Pulmonary artery endothelial cell (primary cell): ENCODE measurements around the gene KRTAP4-4. TPM values are rescaled to one million over a fixed set of nuclear protein-coding genes. Genes with fewer than 3 reads are reported as not detected.
"Not testable (repeated sequence)": the region's sequence is repeated elsewhere in the genome, so short reads cannot be mapped to it uniquely, and the experiment has no call there.

ENCODE experiments used
- DNase-seq: peaks from one replicate; pipeline ENCODE4 v3.0.0-alpha.2; 2011; ENCODE audit warnings: low read depth, low spot score
- total RNA-seq: library from RNA; depleted of rRNA; stranded (reverse); fragments of >200 nt; gene quantifications from 2 replicates; pipeline ENCODE4 v1.2.3, GENCODE V29; 2014

The KRTAP4-4 gene
- not detected in 2 replicates for total RNA-seq

DNA sequence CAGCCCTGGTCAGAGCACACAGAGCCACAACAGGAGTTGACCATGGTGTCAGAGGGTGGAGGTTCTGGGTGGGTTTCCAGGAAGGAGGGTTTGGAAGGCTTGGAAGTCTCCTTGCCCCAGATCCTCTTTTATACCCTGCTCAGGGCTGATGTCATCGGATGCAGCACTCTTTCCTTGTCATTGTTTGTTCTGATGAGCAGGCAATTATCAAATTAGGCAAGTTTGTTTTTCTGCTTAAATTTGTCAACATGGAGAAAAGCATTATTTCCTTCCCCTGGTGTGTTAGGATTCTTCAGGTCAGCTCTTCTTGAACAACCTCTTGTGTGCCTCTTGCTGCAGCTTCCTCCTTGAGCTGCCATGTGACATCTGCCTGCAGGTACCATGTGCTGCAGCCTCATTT is at the start of gene KRTAP4-4:
KRTAP4-4 (minus strand) TSS at position 101 of the 400 bp plus-strand sequence; CDS start at position 44, 57 bp downstream.
- no peak for DNase-seq

DNA sequence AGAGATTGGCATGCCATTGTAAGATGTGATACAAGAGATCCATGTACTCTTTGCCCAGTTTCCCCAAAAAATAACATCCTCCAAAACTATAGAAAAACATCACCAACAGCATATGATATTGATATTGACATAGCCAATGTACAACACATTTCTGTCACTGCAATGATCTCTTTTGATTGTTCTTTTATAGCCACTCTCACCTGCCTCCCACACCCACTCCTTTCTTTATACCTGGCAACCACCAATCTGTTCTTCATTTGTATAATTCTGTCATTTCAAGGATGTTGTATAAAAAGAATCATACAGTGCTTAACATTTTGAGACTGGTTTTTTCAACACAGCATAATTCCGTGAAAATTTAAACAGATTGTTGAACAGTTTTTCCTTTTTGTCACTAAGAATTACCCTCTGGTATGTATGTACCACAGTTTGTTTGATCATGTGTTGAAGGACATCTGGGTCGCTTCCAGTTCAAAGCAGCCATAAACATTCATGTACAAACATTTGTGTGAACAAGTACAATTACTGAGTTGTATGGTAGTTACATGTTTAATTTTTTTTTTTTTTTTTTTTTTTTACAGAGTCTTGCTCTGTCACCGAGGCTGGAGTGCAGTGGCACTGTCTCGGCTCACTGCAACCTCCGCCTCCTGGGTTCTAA is 39.0 kb upstream of the KRTAP4-4 start:
- DNase-seq: no peak

DNA sequence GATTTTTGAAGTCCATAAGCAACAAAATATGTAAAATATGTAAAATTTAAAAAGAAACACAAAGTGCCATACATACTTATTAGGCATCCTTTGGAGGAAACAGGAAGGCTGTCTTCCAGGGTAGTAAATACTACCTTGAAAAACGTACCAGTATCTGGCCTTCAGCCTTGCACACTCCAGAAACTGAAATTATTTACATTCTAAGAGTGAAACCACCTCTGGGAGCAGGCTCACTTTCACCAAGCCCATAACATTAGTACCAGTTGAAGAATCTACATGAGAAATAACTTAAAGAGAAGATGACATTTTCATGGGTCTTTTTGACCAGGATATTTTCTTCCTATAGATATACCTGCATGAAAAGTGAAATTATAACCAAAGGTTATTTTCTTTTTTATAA is 35.5 kb upstream of the KRTAP4-4 start:
- no peak for DNase-seq

GRCh38 chr17:41190328-41190727 is 29.8 kb upstream of the KRTAP4-4 start:
- DNase-seq: no peak

DNA sequence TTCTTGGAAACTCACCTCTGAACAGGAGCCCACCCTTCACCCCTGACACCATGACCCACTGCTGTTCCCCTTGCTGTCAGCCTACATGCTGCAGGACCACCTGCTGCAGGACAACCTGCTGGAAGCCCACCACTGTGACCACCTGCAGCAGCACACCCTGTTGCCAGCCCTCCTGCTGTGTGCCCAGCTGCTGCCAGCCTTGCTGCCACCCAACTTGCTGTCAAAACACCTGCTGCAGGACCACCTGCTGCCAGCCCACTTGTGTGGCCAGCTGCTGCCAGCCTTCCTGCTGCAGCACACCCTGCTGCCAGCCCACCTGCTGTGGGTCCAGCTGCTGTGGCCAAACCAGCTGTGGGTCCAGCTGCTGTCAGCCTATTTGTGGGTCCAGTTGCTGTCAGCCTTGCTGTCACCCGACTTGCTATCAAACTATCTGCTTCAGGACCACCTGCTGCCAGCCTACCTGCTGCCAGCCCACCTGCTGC is 29.3 kb upstream of the KRTAP4-4 start, which contains the start of gene KRTAP9-1:
KRTAP9-1 (plus strand) TSS at position 51 of the 482 bp plus-strand sequence; CDS start at position 51, 0 bp downstream.
- not testable (repeated sequence) for DNase-seq

GRCh38 chr17:41186872-41187271 is 26.3 kb upstream of the KRTAP4-4 start:
- no peak for DNase-seq

DNA sequence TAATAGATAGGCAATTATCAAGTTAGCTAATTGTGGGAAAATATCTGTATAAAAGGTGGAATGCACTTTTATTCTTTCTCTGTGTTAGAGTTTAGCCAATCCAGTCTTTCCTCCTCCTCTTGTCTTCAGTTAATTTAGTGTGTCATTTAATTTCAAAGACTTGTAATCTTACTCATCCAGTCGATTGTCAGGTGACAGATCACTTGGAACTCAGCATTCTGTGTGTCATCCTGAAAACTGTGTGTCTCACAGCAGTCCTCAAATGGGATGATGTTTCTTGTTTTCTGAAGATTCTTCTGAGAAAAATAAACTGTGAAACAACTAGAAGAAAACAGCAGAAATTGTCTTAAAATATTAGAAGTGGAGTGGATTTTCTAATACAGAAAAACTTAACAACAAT is 24.5 kb upstream of the KRTAP4-4 start:
- DNase-seq: no peak

DNA sequence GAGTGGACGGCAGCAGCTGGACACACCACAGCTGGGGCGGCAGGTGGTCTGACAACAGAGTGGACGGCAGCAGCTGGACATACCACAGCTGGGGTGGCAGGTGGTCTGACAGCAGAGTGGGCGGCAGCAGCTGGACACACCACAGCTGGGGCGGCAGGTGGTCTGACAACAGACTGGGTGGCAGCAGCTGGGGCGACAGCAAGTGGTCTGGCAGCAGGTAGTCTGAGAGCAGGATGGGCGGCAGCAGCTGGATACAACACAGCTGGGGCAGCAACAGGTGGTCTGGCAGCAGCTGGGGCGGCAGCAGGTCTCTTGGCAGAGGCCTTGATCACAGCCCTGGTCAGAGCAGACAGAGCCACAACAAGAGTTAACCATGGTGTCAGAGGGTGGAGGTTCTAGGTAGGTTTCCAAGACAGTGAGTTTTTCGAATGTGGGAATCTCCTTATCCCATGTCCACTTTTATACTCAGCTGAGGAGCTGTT is 24.0 kb upstream of the KRTAP4-4 start, which contains the start of gene KRTAP4-1:
KRTAP4-1 (minus strand) TSS at position 432 of the 482 bp plus-strand sequence; CDS start at position 375, 57 bp downstream.
- DNase-seq: no peak

- no peak for DNase-seq
These were observed 18.5 kb upstream of the KRTAP4-4 start for GRCh38 chr17:41178843-41179616.

DNA sequence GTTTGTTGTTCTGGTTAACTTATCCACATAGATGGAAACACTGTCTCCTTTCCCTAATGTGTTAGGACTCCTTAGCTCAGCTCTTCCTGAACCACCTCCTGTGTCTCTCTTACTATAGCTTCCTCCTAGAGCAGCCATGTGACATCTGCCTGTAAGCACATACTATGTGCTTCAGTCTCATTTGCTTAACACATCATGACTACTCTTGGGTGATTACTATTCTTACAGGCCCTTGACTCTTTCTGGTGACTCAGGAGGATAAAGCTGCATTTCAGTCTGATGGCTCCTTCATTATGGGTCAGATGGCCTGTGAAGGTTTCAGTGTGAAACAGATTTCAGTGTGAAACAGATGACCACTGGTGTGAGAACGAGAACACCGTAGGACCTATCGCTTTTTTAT is 17.8 kb upstream of the KRTAP4-4 start:
- no peak for DNase-seq

- no peak for DNase-seq
These were observed 17.3 kb upstream of the KRTAP4-4 start, which contains the start of gene KRTAP4-2 for GRCh38 chr17:41177727-41178271. Gene KRTAP4-2 (minus strand): TSS chr17:41178221. CDS start chr17:41178164, 57 bp downstream.

DNA sequence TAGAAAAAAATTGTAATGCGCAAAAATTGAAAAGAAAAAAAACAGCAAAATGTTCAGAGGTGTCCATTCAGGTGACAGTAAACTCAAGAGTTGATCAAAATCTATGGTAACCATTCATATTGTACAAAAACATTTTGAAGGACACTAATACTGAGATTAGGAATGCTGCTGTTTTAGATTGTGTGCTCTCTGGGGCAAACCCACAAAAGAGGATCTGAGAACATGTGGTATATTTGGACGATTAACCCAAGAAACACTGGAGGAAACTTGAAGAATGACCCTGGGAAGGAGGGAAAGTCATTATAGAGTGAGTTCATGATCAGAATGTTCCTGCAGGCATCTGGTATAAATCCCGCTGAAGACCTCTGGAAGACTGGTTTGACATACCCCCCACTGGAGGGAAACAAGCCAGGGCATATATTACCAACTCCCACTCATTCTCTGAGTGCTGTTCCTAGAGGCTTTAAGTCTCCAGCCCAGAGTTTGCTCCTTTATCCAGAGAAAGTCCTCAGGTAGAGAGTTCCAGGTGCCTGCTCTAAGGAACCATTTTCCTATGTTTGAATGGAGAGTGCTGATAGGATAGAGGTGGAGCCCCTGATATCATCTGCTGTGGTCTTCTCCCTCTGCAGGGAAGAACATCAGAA is 16.3 kb upstream of the KRTAP4-4 start:
- no peak for DNase-seq

DNA sequence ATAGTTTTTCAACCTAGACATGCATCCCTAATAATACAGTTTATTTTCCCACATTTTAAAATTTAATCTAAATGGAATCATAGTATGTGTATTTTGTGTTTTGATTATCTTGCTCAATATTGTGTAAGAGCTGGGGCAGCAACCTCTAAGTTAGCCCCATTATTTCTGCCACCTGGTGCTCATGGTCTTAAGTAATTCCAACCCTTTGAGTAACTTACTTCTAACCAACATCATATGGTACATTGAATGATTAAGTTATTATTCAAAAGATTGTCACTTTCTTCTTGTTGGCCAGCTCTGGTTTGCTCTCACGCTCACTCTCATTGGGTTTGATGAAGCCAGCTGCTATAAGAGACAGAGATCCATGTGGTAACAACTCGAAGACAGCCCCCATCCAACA is 11.3 kb upstream of the KRTAP4-4 start:
- no peak for DNase-seq

GRCh38 chr17:41168121-41168520 is 7.6 kb upstream of the KRTAP4-4 start, which contains the start of gene KRTAP4-3:
Gene KRTAP4-3 (minus strand): TSS chr17:41168221. CDS start chr17:41168172, 49 bp downstream.
- no peak for DNase-seq

GRCh38 chr17:41167561-41167960 is 7.0 kb upstream of the KRTAP4-4 start:
- DNase-seq: no peak

- no peak for DNase-seq
These were observed 3.3 kb upstream of the KRTAP4-4 start for GRCh38 chr17:41163828-41164227.

DNA sequence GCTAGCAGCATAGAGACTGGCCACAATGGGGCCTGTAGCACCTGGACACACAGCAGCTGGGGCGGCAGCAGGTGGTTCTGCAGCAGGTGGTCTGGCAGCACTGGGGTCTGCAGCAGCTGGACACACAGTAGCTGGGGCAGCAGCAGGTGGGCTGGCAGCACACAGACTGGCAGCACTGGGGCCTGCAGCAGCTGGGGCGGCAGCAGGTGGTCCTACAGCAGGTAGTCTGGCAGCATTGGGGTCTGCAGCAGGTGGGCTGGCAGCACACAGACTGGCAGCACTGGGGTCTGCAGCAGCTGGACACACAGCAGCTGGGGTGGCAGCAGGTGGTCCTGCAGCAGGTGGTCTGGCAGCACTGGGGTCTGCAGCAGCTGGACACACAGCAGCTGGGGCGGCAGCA is 358 bp downstream of the KRTAP4-4 start:
- DNase-seq: not testable (repeated sequence)

DNA sequence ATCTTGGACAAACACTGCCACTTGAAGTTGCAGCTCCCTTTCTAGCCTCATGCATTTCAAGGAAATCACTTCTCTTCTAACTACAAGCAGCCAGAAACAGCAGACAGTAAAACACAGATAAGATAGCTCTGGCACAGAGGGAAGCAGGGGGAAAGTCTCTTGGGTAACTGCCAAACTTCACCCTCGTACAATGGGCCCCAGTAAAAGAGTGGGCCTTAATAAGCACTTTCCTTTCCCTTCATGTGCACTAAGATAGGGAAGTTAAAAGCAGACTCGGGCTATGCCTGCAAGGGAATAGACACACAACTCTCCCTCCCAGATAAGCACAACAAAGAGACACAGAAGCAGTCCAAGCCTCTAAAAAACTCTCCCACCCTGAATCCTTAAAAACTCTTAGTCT is 6.7 kb downstream of the KRTAP4-4 start:
- DNase-seq: no peak

DNA sequence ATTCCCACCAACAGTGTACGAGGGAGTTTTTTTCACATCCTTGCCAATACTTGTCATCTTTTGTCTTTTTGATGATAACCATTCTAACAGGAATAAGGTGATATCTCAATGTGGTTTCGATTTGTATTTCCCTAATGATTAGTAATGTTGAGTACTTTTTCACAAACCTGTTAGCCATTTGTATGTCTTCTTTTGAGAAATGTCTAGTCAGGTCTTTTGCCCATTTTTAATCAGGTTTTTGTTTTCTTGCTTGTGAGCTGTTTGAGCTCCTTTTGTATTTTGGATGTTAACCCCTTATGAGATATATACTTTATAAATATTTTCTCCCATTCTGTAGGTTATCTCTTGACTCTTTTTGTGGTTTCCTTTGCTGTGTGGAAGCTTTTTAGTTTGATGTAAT is 9.0 kb downstream of the KRTAP4-4 start:
- DNase-seq: no peak

DNA sequence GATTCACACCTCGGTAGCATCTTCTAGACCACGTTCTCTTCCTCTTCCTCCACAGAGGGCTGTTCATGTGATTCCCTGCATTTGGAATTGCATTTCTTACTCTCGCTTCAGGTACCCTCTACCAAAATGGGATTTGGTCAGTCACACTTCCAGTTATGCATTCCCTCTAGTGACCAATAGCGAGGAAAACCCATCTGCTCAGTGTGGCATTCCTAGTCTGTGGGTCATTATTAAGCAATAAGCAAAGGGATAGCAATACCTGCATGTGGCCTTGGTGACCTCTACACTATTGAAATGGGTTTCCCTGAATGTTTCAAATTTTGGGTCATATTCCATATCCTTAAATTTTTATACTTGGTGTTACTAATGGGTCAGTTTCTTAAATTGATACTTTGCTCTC is 10.5 kb downstream of the KRTAP4-4 start:
- DNase-seq: no peak

DNA sequence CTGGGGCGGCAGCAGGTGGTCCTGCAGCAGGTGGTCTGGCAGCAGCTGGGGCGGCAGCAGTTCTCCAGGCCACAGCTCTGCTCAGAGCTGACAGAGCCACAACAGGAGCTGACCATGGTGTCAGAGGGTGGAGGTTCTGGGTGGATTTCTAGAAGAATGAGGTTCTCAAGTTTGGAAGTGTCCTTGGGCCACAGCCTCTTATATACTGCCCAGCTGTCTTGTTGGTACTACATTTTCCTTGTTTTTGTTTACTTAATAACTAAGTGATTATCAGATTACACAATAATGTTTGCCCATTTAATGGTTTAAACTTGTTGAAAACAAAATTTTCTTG is 10.9 kb downstream of the KRTAP4-4 start, which contains the start of gene KRTAP4-5:
KRTAP4-5 (minus strand) TSS at position 174 of the 334 bp plus-strand sequence; CDS start at position 116, 58 bp downstream.
- no peak for DNase-seq
